Parathyroid adenoma (tissue), 2 donors: ENCODE measurements around the gene LNPK.

Experiments used
- H2AFZ ChIP-seq: fragments of 300-600 bp; sonication (generic); one replicate; pipeline ENCODE4 v1.7.0; 2017; ENCODE audit warnings: antibody characterized with exemption, mild to moderate bottlenecking
- H3K27ac ChIP-seq: fragments of 300-600 bp; sonication (generic); one replicate; pipeline ENCODE4 v1.7.0; 2017
- H3K27me3 ChIP-seq: fragments of 300-600 bp; sonication (generic); one replicate; pipeline ENCODE4 v1.7.0; 2017; ENCODE audit warnings: low read length; ENCODE audit not compliant: control insufficient read depth, insufficient read depth
- H3K36me3 ChIP-seq: fragments of 300-600 bp; sonication (generic); one replicate; pipeline ENCODE4 v1.7.0; 2017; ENCODE audit warnings: low read length; ENCODE audit not compliant: control insufficient read depth, insufficient read depth
- H3K4me1 ChIP-seq: fragments of 300-600 bp; sonication (generic); one replicate; pipeline ENCODE4 v1.7.0; 2017; ENCODE audit warnings: control low read depth
- H3K4me2 ChIP-seq: fragments of 300-600 bp; sonication (generic); one replicate; pipeline ENCODE4 v1.7.0; 2017; ENCODE audit warnings: low read length
- H3K4me3 ChIP-seq: fragments of 300-600 bp; sonication (generic); one replicate; pipeline ENCODE4 v1.7.0; 2017; ENCODE audit warnings: low read depth, low read length
- H3K79me2 ChIP-seq: fragments of 300-600 bp; sonication (generic); one replicate; pipeline ENCODE4 v1.7.0; 2017; ENCODE audit warnings: control low read depth
- H3K9ac ChIP-seq: fragments of 300-600 bp; sonication (generic); one replicate; pipeline ENCODE4 v1.7.0; 2017; ENCODE audit warnings: mild to moderate bottlenecking
- H3K9me3 ChIP-seq: fragments of 300-600 bp; sonication (generic); one replicate; pipeline ENCODE4 v1.7.0; 2017; ENCODE audit warnings: low read length; ENCODE audit not compliant: control insufficient read depth
- TF ChIP-seq, protein P1 (sequence below): fragments of 300-600 bp; sonication (generic); IDR thresholded peaks from one replicate; pipeline ENCODE4 v1.7.0; 2017; ENCODE audit warnings: antibody characterized with exemption, mild to moderate bottlenecking
- donor health status: primary hyperparathyroidism.

Gene LNPK

DNA sequence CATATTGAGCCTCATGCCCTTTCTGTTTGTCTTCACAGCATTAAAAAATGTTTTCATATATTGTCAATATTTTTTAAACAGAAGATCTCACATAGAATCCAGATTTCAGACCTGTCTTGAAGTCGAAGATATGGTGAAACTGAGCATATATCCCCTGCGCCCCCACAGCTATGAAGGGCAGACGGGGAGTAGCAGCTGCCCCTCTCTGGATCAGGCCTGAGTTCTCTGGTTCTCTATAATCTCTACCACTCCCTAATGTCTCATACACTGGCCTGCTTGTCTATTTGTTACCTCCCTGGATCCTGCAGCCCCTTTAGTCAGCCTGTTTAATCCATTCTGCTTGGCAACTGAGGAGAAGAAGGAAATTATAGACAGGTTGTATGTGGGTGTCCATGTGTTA, 122.4 kb downstream of the LNPK start:
- TF ChIP-seq, protein P1, sequence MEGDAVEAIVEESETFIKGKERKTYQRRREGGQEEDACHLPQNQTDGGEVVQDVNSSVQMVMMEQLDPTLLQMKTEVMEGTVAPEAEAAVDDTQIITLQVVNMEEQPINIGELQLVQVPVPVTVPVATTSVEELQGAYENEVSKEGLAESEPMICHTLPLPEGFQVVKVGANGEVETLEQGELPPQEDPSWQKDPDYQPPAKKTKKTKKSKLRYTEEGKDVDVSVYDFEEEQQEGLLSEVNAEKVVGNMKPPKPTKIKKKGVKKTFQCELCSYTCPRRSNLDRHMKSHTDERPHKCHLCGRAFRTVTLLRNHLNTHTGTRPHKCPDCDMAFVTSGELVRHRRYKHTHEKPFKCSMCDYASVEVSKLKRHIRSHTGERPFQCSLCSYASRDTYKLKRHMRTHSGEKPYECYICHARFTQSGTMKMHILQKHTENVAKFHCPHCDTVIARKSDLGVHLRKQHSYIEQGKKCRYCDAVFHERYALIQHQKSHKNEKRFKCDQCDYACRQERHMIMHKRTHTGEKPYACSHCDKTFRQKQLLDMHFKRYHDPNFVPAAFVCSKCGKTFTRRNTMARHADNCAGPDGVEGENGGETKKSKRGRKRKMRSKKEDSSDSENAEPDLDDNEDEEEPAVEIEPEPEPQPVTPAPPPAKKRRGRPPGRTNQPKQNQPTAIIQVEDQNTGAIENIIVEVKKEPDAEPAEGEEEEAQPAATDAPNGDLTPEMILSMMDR, result no peak
- Histone ChIP-seq H3K9ac (no peak overlapping the region), H3K27me3 (peaks cover 4% of the 10 kb centered on the region), H3K9me3 (no peaks in the 10 kb centered on the region), H2AFZ (no peak overlapping the region), H3K4me2 (no peak overlapping the region), H3K36me3 (no peaks in the 10 kb centered on the region), H3K4me1 (no peaks in the 10 kb centered on the region), H3K4me3 (no peak overlapping the region), H3K27ac (no peak overlapping the region), H3K79me2 (no peaks in the 10 kb centered on the region)

DNA sequence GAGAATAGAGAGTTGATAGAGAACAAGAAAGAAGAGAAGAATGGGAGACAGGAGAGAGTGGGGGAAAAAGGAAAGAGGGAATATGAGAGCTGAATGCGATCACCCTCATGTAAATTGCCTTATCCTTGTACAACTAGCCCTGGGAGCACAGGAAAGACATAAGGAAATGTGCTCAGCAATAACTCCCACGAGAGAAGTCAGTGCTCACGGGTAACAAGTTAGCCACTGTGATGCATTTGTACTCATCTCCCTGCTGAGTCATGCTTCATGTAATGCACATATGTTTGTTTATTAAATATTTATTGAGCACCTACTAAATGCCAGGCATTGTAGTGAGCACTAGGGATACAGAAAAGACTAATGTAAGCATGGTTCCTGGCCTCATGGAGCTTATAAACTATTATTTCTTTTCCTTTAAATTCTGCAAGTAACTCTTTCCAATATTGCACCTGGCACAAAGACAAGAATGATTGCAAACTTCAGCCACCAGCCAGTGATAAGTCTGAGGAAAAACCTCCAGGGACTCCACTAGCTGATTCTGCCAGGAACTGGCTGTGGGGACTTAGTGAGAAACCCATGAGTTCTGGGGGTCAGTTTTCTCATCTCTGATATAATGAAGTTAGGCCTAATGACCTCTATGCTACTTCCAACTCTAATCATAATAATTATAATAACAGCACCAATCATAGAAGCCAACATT, 124.1 kb downstream of the LNPK start:
- Histone ChIP-seq H3K9ac (no peak overlapping the region), H3K4me1 (no peaks in the 10 kb centered on the region), H3K27me3 (peaks cover 5% of the 10 kb centered on the region), H3K9me3 (no peaks in the 10 kb centered on the region), H3K79me2 (no peaks in the 10 kb centered on the region), H3K4me3 (no peak overlapping the region), H2AFZ (no peak overlapping the region), H3K4me2 (no peak overlapping the region), H3K27ac (no peak overlapping the region), H3K36me3 (no peaks in the 10 kb centered on the region)
- TF ChIP-seq, protein P1, result no peak

DNA sequence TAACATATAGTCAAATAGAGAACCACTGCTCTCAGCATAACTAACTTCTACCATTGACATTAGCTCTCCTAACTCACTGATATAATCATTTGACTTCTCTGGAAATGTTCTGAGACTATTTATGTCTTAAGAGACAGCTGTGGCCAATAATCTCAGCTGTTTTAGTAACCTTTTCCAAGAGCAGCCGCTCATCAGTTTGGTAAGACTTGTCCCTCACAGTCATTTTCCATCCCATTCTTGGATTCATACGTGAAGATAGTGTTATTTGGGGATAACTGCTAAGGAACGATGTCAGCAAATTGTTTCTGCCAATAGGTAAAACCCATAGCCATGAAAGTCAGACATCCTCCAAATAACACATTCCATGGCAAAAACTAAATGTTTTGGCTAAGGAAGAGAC, 127.8 kb downstream of the LNPK start:
- H3K4me3 ChIP-seq, result no peak overlapping the region
- no peak overlapping the region for H2AFZ ChIP-seq
- H3K9me3 ChIP-seq, result no peaks in the 10 kb centered on the region
- TF ChIP-seq, protein P1, result no peak
- no peaks in the 10 kb centered on the region for H3K36me3 ChIP-seq
- H3K27ac ChIP-seq, result no peak overlapping the region
- H3K79me2 ChIP-seq, result no peaks in the 10 kb centered on the region
- no peak overlapping the region for H3K4me2 ChIP-seq
- peaks cover 5% of the 10 kb centered on the region for H3K27me3 ChIP-seq
- no peaks in the 10 kb centered on the region for H3K4me1 ChIP-seq
- H3K9ac ChIP-seq, result no peak overlapping the region
